ENCODE data around the gene EXOSC7. TPM values are rescaled to one million over a fixed set of nuclear protein-coding genes. Genes with fewer than 3 reads are reported as not detected.

EXOSC7 gene
- total and polyA plus RNA-seq, 10 of the 15 experiments (the other 5 are each of a cell fraction or from before 2014, with no cell fraction given): 58.0 to 193 (median 82.9) TPM

DNA sequence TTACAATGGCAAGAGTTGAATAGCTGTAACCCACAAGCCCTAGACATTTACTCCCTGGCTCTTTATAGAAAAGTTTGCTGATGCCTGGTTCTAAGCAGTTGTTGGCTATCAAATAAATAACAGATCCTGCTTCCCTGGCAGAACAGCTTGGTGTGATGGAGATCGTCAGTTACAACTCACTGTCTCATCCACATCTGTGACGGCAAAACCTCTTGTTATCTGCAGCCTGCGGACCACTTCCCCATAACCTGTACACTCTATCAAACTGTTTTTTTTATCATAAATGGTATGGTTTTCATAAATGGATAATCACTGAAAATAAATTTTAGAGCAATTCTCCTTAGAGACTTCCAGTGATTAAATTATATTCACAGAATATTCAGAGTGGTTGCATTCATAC is 14.2 kb upstream of the EXOSC7 start:
- in situ Hi-C loops (cut with MboI) (no loop called here), intact Hi-C loops (cut with micrococcal nuclease; ENCODE audit: unreplicated experiment) (no loop called here)
- CTCF ChIA-PET: no interaction called here
- POLR2A ChIA-PET: interaction anchor here (1.0 to 1.1 kb wide), 3 partner anchors 9 to 32 kb away, joined by 3 to 6 read pairs (median 3); no protein-coding TSS in a partner anchor
- peaks cover 13% of the 10 kb centered on the region for H3K4me1 ChIP-seq (ENCODE audit: control insufficient read depth, insufficient read depth, low read length)
- no peaks in the 10 kb centered on the region for H4K20me1 ChIP-seq (ENCODE audit: control insufficient read depth, insufficient read depth)
- no peak overlapping the region for H3K27ac ChIP-seq (ENCODE audit: control insufficient read depth, insufficient read depth)
- H2AFZ ChIP-seq (ENCODE audit: control insufficient read depth, low read depth, low read length): no peak overlapping the region
- no peaks in the 10 kb centered on the region for H3K9me3 ChIP-seq (replicated peaks; ENCODE audit: control insufficient read depth, insufficient read depth, low read length)
- TF ChIP-seq FOXM1 (IDR thresholded peaks at IDR 0.05; ENCODE audit: low read depth, low read length): no peak
- TF ChIP-seq SKIL (IDR thresholded peaks at IDR 0.05; ENCODE audit: low read depth, poor library complexity, severe bottlenecking): no peak
- TF ChIP-seq ZZZ3 (IDR thresholded peaks at IDR 0.05; ENCODE audit: control insufficient read depth, insufficient read length, low read depth): no peak
- TF ChIP-seq ZBTB40 (IDR thresholded peaks at IDR 0.05; ENCODE audit: borderline replicate concordance): no peak
- TF ChIP-seq PAX8 (IDR thresholded peaks at IDR 0.05): no peak
- TF ChIP-seq USF2 (IDR thresholded peaks at IDR 0.05; ENCODE audit: borderline replicate concordance, low read depth, low read length): no peak
- TF ChIP-seq STAT1 (conservative IDR thresholded peaks at IDR 0.05): no peak
- no peak for TF ChIP-seq SRF (IDR thresholded peaks at IDR 0.05; ENCODE audit: low read depth in 2 of 2, low read length in 2 of 2)
- TF ChIP-seq, protein P1, sequence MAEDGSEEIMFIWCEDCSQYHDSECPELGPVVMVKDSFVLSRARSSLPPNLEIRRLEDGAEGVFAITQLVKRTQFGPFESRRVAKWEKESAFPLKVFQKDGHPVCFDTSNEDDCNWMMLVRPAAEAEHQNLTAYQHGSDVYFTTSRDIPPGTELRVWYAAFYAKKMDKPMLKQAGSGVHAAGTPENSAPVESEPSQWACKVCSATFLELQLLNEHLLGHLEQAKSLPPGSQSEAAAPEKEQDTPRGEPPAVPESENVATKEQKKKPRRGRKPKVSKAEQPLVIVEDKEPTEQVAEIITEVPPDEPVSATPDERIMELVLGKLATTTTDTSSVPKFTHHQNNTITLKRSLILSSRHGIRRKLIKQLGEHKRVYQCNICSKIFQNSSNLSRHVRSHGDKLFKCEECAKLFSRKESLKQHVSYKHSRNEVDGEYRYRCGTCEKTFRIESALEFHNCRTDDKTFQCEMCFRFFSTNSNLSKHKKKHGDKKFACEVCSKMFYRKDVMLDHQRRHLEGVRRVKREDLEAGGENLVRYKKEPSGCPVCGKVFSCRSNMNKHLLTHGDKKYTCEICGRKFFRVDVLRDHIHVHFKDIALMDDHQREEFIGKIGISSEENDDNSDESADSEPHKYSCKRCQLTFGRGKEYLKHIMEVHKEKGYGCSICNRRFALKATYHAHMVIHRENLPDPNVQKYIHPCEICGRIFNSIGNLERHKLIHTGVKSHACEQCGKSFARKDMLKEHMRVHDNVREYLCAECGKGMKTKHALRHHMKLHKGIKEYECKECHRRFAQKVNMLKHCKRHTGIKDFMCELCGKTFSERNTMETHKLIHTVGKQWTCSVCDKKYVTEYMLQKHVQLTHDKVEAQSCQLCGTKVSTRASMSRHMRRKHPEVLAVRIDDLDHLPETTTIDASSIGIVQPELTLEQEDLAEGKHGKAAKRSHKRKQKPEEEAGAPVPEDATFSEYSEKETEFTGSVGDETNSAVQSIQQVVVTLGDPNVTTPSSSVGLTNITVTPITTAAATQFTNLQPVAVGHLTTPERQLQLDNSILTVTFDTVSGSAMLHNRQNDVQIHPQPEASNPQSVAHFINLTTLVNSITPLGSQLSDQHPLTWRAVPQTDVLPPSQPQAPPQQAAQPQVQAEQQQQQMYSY (CRISPR knock-in tag; IDR thresholded peaks at IDR 0.05): no peak
- TF ChIP-seq BMI1 (IDR thresholded peaks at IDR 0.05; ENCODE audit: borderline replicate concordance): no peak
- no peak for TF ChIP-seq RAD51 (IDR thresholded peaks at IDR 0.05)
- H3K9ac ChIP-seq (ENCODE audit: control insufficient read depth, insufficient read depth, low read length): no peak overlapping the region
- FAIRE-seq (no peak), DNase-seq (ENCODE audit: low read depth, low spot score) (no peak), ATAC-seq (no peak)
- SMC1A ChIA-PET (ENCODE audit: uncharacterized antibody, unreplicated experiment): interaction anchor here (0.9 to 1.4 kb wide), 4 partner anchors 13 to 26 kb away, joined by 3 to 4 read pairs (median 3); no protein-coding TSS in a partner anchor
- WGBS (ENCODE audit: insufficient coverage, insufficient replicate concordance, low lambda C conversion rate, missing lambda C conversion rate): 94% methylated on average over 3 of the region's 3 CpGs
- no peaks in the 10 kb centered on the region for H3K27me3 ChIP-seq (replicated peaks in 1 of 2; ENCODE audit: control insufficient read depth in 2 of 2, insufficient read depth in 2 of 2, low read length in 1 of 2)
- peaks cover 9% of the 10 kb centered on the region for H3K79me2 ChIP-seq (ENCODE audit: control insufficient read depth, insufficient read depth, low read length)
- BruUV-seq (replicated peaks): no TSS peak
- RAD21 ChIA-PET (ENCODE audit: unreplicated experiment): no interaction called here
- H3K36me3 ChIP-seq (ENCODE audit: control insufficient read depth in 2 of 2, insufficient read depth in 2 of 2, low read length in 1 of 2): peaks cover 5 to 6% of the 10 kb centered on the region in 2 experiments; a peak in 3 of 4 replicates
- H3K4me2 ChIP-seq (ENCODE audit: control insufficient read depth, insufficient read depth): no peak overlapping the region
- no peak overlapping the region for H3K4me3 ChIP-seq

All from GM12878 (cell line).